Endothelial cell of umbilical vein (primary cell): ENCODE data around the gene LRRC38. TPM values are rescaled to one million over a fixed set of nuclear protein-coding genes. Genes with fewer than 3 reads are reported as not detected.

Experiments used
- BruUV-seq: library from RNA; stranded (reverse); fragments of 400-500 nt; replicated peaks from 2 replicates; lab custom pipeline; 2021; lab: Mats Ljungman, UMichigan
- CTCF ChIA-PET: fragments of 300-600, 350-600 bp; sonication (Branson Sonifier 250); formaldehyde crosslinking; loops from one replicate; lab custom pipeline; 2021; ENCODE audit warnings: antibody characterized with exemption, inconsistent platforms; lab: Charles Lee
- POLR2A ChIA-PET: fragments of 300-600, 350-600 bp; sonication (Branson Sonifier 250); formaldehyde crosslinking; loops from one replicate; lab custom pipeline; 2021; ENCODE audit warnings: antibody characterized with exemption, inconsistent platforms; lab: Charles Lee
- DNase-seq: peaks from one replicate; pipeline ENCODE4 v3.0.0-alpha.2; 2011; ENCODE audit warnings: low read depth, low spot score
- FAIRE-seq: peaks from 2 replicates; lab custom pipeline; 2011; peaks lifted over from hg19 to GRCh38; lab: Jason Lieb, UNC
- H2AFZ ChIP-seq: 2 replicates; pipeline ENCODE4 v1.6.0; 2012; ENCODE audit warnings: low read depth, low read length, control low read depth, inconsistent platforms
- H3K27ac ChIP-seq: 2 replicates; pipeline ENCODE4 v1.5.1; 2011; ENCODE audit warnings: low read depth, mild to moderate bottlenecking, control low read depth, low read length, moderate library complexity; ENCODE audit not compliant: insufficient read depth
- H3K27me3 ChIP-seq, 2 experiments: 2 replicates each; pipeline versions ENCODE4 v1.6.0 to v1.6.1; 2011; ENCODE audit warnings: low read length in 2 of 2, mixed read lengths in 1 of 2; ENCODE audit not compliant: control insufficient read depth in 2 of 2, insufficient read depth in 2 of 2
- H3K36me3 ChIP-seq, 2 experiments: 2 replicates in 1 of 2; 3 replicates in 1 of 2; pipeline ENCODE4 v1.5.1; 2011; ENCODE audit warnings: low read length in 2 of 2, mild to moderate bottlenecking in 1 of 2, moderate library complexity in 1 of 2; ENCODE audit not compliant: control insufficient read depth in 2 of 2, insufficient read depth in 2 of 2; ENCODE audit errors: extremely low read depth in 1 of 2
- H3K4me1 ChIP-seq: 3 replicates; pipeline ENCODE4 v1.5.1; 2011; ENCODE audit warnings: mild to moderate bottlenecking, low read length; ENCODE audit not compliant: control insufficient read depth, insufficient read depth; ENCODE audit errors: extremely low read depth
- H3K4me2 ChIP-seq: 2 replicates; pipeline ENCODE4 v1.6.1; 2011; ENCODE audit warnings: low read length, control low read depth, mixed read lengths; ENCODE audit not compliant: insufficient read depth
- H3K4me3 ChIP-seq, 3 experiments: fragments of 200-600 bp in 1 of 3; sonication (generic), shearing (Covaris generic) in 1 of 3; replicated peaks in 1 of 3; 2 replicates each; pipeline ENCODE4 v1.5.1; 2011 to 2016; ENCODE audit warnings: control low read depth in 3 of 3, low read length in 3 of 3, mild to moderate bottlenecking in 2 of 3, inconsistent platforms in 1 of 3, low read depth in 1 of 3, moderate library complexity in 1 of 3; ENCODE audit not compliant: insufficient read depth in 1 of 3
- H3K79me2 ChIP-seq: 2 replicates; pipeline ENCODE4 v1.6.0; 2012; ENCODE audit warnings: low read length, inconsistent platforms; ENCODE audit not compliant: control insufficient read depth, insufficient read depth
- H3K9ac ChIP-seq: replicated peaks from 2 replicates; pipeline ENCODE3; 2011; ENCODE audit warnings: low read length, control low read depth; ENCODE audit not compliant: insufficient read depth; ENCODE audit errors: extremely low read depth
- H3K9me1 ChIP-seq: replicated peaks from 3 replicates; pipeline ENCODE4 v1.6.0; 2011; ENCODE audit warnings: mild to moderate bottlenecking, low read length; ENCODE audit not compliant: control insufficient read depth, insufficient read depth; ENCODE audit errors: extremely low read depth
- H3K9me3 ChIP-seq: replicated peaks from 2 replicates; pipeline ENCODE4 v1.5.1; 2012; ENCODE audit warnings: low read length, inconsistent platforms; ENCODE audit not compliant: control insufficient read depth, insufficient read depth
- H4K20me1 ChIP-seq: replicated peaks from 2 replicates; pipeline ENCODE3; 2011; ENCODE audit warnings: mild to moderate bottlenecking, low read length; ENCODE audit not compliant: control insufficient read depth, insufficient read depth; ENCODE audit errors: extremely low read depth
- EZH2 ChIP-seq: IDR thresholded peaks from 2 replicates; pipeline ENCODE4 v1.6.1; 2012; ENCODE audit warnings: borderline replicate concordance, low read depth, mild to moderate bottlenecking, moderate library complexity, low read length, inconsistent platforms; ENCODE audit not compliant: severe bottlenecking
- FOS ChIP-seq: IDR thresholded peaks from 2 replicates; pipeline ENCODE4 v1.6.1; 2011; ENCODE audit warnings: mild to moderate bottlenecking, low read length, moderate library complexity, borderline replicate concordance; ENCODE audit not compliant: insufficient read depth
- GATA2 ChIP-seq: IDR thresholded peaks from 2 replicates; pipeline ENCODE4 v1.7.0; 2011; ENCODE audit warnings: low read depth, mild to moderate bottlenecking, moderate library complexity, mixed read lengths, low read length; ENCODE audit not compliant: insufficient read length, insufficient read depth
- JUN ChIP-seq: IDR thresholded peaks from 2 replicates; pipeline ENCODE4 v1.6.1; 2011; ENCODE audit warnings: borderline replicate concordance, low read depth; ENCODE audit not compliant: insufficient read length, insufficient read depth
- MYC ChIP-seq: IDR thresholded peaks from one replicate; pipeline ENCODE4 v1.6.1; 2011; ENCODE audit warnings: mild to moderate bottlenecking, low read depth, low read length
- POLR2A ChIP-seq: IDR thresholded peaks from 2 replicates; pipeline ENCODE4 v1.6.1; 2012; ENCODE audit warnings: low read depth, mild to moderate bottlenecking, control low read depth, low read length
- POLR2AphosphoS5 ChIP-seq: IDR thresholded peaks from 2 replicates; pipeline ENCODE4 v1.6.1; 2012; ENCODE audit warnings: low read depth, mild to moderate bottlenecking, control low read depth, low read length, moderate library complexity; ENCODE audit not compliant: insufficient read depth
- dilution Hi-C: fragments of 300-500 bp; cut with MboI; formaldehyde crosslinking; loops from one replicate; pipeline ENCODE4 v1.15.0; 2019; ENCODE audit warnings: low sequenced_read_pairs; ENCODE audit not compliant: extremely low pct_ligation_motif_present
- intact Hi-C: fragments of 100-400 bp; cut with micrococcal nuclease; formaldehyde crosslinking; loops from one replicate; pipeline ENCODE4 v1.10.0; 2022
- polyA plus RNA-seq, 4 experiments: library from polyadenylated mRNA; depleted of rRNA in 3 of 4; stranded (reverse) in 3 of 4; unstranded in 1 of 4; fragments of >200 nt; gene quantifications; 2 replicates each; pipeline versions ENCODE4 v1.2.1 to v1.2.3, GENCODE V29; 2011 to 2012; ENCODE audit warnings: missing spikeins in 1 of 4
- total RNA-seq: library from RNA; stranded (reverse); gene quantifications from 2 replicates; pipeline ENCODE4 v1.2.3, GENCODE V29; 2021
- TF ChIP-seq, protein P1 (sequence below): IDR thresholded peaks from 2 replicates; pipeline ENCODE4 v1.6.1; 2011; ENCODE audit not compliant: insufficient read depth, insufficient read length
- TF ChIP-seq, protein P2 (sequence below), 2 donors: IDR thresholded peaks; 1 replicate in 1 of 2; 2 replicates in 1 of 2; pipeline ENCODE4 v1.5.1; 2011; ENCODE audit warnings: low read length in 2 of 2, mild to moderate bottlenecking in 2 of 2, moderate library complexity in 2 of 2, control low read depth in 1 of 2, inconsistent platforms in 1 of 2, low read depth in 1 of 2; ENCODE audit not compliant: insufficient read depth in 1 of 2; ENCODE audit errors: extremely low read depth in 1 of 2

Gene LRRC38
- total and polyA plus RNA-seq, 2 donors (not counting 3 experiments of a cell fraction or from before 2014, with no cell fraction given), result not detected

DNA sequence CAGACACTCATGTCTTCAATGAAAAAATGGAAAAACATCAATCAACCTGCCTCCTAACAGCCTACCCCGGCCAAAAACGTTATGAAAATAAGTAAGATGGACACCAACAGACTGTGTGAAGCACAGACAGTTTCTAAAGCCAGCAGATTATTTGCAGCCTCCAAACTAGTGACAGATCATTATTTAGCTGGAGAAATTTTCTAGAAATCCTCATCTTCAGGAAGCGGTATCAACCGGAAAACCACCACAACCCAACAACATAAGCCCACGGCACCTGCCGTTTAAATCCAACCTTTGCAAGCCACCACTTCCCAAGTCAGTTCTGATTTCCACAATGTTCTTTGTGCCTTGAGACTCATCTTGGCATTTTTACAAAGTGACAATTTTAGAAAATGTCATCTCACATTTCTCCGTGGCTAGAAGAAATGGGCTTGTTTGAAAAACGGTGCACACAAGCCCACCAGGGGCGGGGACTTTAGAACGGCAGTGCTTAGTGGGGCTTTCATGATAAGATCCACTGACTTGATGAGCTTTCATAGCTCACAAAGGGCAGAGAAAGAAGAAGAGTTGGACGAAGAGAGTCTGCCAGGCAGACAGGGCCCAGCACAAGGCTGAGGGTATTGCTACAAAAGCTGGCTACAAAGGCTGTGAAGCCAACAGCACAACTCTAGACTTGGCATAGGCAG lies 34.5 kb downstream of the LRRC38 start:
- dilution Hi-C loops (no loop called here), intact Hi-C loops (no loop called here)
- TF ChIP-seq JUN, result no peak
- TF ChIP-seq MYC, result no peak
- TF ChIP-seq EZH2, result no peak
- TF ChIP-seq GATA2, result no peak
- TF ChIP-seq, protein P1, sequence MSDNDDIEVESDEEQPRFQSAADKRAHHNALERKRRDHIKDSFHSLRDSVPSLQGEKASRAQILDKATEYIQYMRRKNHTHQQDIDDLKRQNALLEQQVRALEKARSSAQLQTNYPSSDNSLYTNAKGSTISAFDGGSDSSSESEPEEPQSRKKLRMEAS, result no peak
- TF ChIP-seq, protein P2, sequence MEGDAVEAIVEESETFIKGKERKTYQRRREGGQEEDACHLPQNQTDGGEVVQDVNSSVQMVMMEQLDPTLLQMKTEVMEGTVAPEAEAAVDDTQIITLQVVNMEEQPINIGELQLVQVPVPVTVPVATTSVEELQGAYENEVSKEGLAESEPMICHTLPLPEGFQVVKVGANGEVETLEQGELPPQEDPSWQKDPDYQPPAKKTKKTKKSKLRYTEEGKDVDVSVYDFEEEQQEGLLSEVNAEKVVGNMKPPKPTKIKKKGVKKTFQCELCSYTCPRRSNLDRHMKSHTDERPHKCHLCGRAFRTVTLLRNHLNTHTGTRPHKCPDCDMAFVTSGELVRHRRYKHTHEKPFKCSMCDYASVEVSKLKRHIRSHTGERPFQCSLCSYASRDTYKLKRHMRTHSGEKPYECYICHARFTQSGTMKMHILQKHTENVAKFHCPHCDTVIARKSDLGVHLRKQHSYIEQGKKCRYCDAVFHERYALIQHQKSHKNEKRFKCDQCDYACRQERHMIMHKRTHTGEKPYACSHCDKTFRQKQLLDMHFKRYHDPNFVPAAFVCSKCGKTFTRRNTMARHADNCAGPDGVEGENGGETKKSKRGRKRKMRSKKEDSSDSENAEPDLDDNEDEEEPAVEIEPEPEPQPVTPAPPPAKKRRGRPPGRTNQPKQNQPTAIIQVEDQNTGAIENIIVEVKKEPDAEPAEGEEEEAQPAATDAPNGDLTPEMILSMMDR (IDR thresholded peaks at IDR 0.05; ENCODE audit: extremely low read depth in 1 of 2, insufficient read depth in 1 of 2, low read depth in 1 of 2, low read length in 2 of 2), result no peak
- no peak for TF ChIP-seq POLR2A
- no peak for TF ChIP-seq FOS
- TF ChIP-seq POLR2AphosphoS5, result no peak
- no peak overlapping the region for H3K9ac ChIP-seq
- no peaks in the 10 kb centered on the region for H3K27me3 ChIP-seq
- no peak overlapping the region for H3K4me2 ChIP-seq
- POLR2A ChIA-PET, result no interaction called here
- no peaks in the 10 kb centered on the region for H3K9me1 ChIP-seq
- H3K4me1 ChIP-seq, result no peaks in the 10 kb centered on the region
- H2AFZ ChIP-seq, result no peak overlapping the region
- no peak overlapping the region for H3K27ac ChIP-seq
- DNase-seq, result no peak
- H4K20me1 ChIP-seq, result no peaks in the 10 kb centered on the region
- no peaks in the 10 kb centered on the region for H3K9me3 ChIP-seq
- H3K36me3 ChIP-seq, result no peaks in the 10 kb centered on the region
- CTCF ChIA-PET, result no interaction called here
- no peak for FAIRE-seq
- H3K4me3 ChIP-seq, result no peak overlapping the region
- no TSS peak for BruUV-seq
- no peaks in the 10 kb centered on the region for H3K79me2 ChIP-seq
